ENCODE data around the gene PLXNB2.

PLXNB2 gene

DNA sequence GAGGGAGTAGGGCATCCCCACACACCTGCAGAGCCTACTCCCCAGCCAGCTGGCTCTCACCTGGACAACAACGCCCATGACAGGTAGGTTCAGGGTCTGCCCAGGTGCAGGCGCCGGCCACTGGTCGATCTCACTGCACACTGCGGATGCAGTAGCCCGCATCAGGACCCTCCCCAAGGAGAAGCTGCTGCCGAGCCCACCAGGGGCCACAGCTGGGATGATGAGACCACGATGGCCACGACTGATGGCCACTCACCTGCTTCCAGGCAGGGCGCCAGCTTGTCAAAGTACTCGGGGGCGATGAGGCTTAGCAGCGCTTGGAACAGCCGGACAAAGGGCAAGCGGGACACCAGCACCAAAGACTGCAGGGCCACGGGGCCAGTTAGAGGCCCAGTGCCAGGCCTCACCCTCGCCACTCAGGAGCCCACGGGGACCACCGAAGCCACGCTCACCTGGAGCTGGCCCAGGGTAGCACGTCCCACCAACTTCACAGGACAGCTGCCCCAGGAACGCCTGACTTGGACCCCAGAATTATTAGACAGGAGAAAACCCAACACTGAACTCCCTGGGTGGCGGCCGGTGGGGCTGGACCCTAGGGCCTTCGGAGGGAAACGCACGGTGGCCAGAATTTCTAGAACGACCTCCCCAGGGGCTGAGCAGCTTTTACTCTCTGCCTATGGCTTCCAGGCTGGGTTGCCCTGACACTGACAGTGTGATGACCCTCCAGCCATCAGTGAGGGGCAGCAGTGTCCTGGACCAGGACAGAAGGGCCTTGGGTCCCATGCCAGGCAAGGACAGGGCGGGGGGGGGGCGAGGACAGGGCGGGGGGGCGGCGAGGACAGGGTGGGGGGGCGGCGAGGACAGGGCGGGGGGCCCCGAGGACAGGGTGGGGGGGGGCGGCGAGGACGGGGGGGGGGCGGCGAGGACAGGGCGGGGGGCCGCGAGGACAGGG, 8.9 kb upstream of the PLXNB2 start:
- no peaks in the 10 kb centered on the region for H3K36me3 ChIP-seq (ENCODE audit: control insufficient read depth in 2 of 2, insufficient read depth in 1 of 2, low read length in 2 of 2)
- H3K4me3 ChIP-seq (ENCODE audit: low read depth, low read length): no peak overlapping the region
- POLR2A ChIA-PET: interaction anchor here (0.5 to 2.2 kb wide), 3 partner anchors 9 to 46 kb away, joined by 3 to 11 read pairs (median 3); partner anchors contain the start of genes MAPK11 and PLXNB2
- no peaks in the 10 kb centered on the region for H3K4me1 ChIP-seq (ENCODE audit: control insufficient read depth, insufficient read depth, low read length)
- H3K9me3 ChIP-seq (ENCODE audit: control insufficient read depth, insufficient read depth, low read depth, low read length): no peaks in the 10 kb centered on the region
- TF ChIP-seq ZSCAN4 (tag by site-specific recombination; IDR thresholded peaks at IDR 0.05) (no peak), ZNF366 (tag by site-specific recombination; conservative IDR thresholded peaks at IDR 0.05) (no peak), PRDM1 (tag by site-specific recombination; IDR thresholded peaks at IDR 0.05) (no peak), ZNF248 (tag by site-specific recombination; IDR thresholded peaks at IDR 0.05) (no peak), GFI1B (tag by site-specific recombination; IDR thresholded peaks at IDR 0.05) (no peak), SALL2 (tag by site-specific recombination; IDR thresholded peaks at IDR 0.05; ENCODE audit: borderline replicate concordance) (no peak), ZBTB48 (tag by site-specific recombination; IDR thresholded peaks at IDR 0.05) (no peak), ZNF132 (tag by site-specific recombination; IDR thresholded peaks at IDR 0.05; ENCODE audit: borderline replicate concordance) (no peak), ZNF639 (tag by site-specific recombination; IDR thresholded peaks at IDR 0.05) (no peak), ZNF423 (tag by site-specific recombination; IDR thresholded peaks at IDR 0.05) (no peak), ZNF138 (tag by site-specific recombination; IDR thresholded peaks at IDR 0.05; ENCODE audit: borderline replicate concordance) (no peak), ZFP37 (tag by site-specific recombination; IDR thresholded peaks at IDR 0.05) (no peak), ZSCAN16 (tag by site-specific recombination; IDR thresholded peaks at IDR 0.05) (no peak), ZSCAN23 (tag by site-specific recombination; IDR thresholded peaks at IDR 0.05) (no peak), WT1 (tag by site-specific recombination; IDR thresholded peaks at IDR 0.05) (no peak), ZNF391 (tag by site-specific recombination; IDR thresholded peaks at IDR 0.05; ENCODE audit: borderline replicate concordance, low read depth) (no peak), AEBP2 (tag by site-specific recombination; IDR thresholded peaks at IDR 0.05; ENCODE audit: borderline replicate concordance) (no peak), ZFHX2 (tag by site-specific recombination; conservative IDR thresholded peaks at IDR 0.05) (no peak)
- TF ChIP-seq, protein P1, sequence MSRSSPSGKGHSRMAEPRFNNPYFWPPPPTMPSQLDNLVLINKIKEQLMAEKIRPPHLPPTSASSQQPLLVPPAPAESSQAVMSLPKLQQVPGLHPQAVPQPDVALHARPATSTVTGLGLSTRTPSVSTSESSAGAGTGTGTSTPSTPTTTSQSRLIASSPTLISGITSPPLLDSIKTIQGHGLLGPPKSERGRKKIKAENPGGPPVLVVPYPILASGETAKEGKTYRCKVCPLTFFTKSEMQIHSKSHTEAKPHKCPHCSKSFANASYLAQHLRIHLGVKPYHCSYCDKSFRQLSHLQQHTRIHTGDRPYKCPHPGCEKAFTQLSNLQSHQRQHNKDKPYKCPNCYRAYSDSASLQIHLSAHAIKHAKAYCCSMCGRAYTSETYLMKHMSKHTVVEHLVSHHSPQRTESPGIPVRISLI (tag by site-specific recombination; IDR thresholded peaks at IDR 0.05): no peak
- H3K27ac ChIP-seq (ENCODE audit: extremely low read depth, low read depth, low read length): no peak overlapping the region
- CTCF ChIA-PET: interaction anchor here (1.2 to 2.2 kb wide), 3 partner anchors 9 to 26 kb away, joined by 4 to 10 read pairs (median 5); partner anchors contain the start of gene DENND6B

Measured in HEK293 (cell line).